ENCODE results near the gene MAPK4. TPM values are rescaled to one million over a fixed set of nuclear protein-coding genes. Genes with fewer than 3 reads are reported as not detected.
"Not testable (repeated sequence)": the region's sequence is repeated elsewhere in the genome, so short reads cannot be mapped to it uniquely, and the experiment has no call there.

The MAPK4 gene
- total RNA-seq, 1 experiment from 2014 or later: not detected

DNA sequence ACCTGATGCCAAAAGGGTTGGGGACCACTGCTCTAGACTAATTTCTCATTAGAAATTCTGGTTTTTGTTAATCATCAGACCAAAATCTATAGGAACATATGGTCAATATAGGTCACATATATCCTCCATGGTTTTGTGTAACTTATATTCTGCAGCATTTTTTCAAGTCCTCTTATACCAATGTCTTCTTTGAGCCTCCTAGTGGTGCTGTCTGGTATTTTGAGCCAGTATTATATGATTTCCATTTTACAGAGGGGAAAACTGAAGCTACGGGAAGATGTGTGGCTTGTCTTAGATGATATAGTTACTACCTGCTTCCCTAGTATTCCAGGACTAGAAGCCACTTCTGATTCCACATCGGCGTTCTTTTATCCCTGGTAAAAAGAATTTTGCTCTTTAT is 13.8 kb downstream of the MAPK4 start:
- DNase-seq (ENCODE audit: low read depth): no peak

DNA sequence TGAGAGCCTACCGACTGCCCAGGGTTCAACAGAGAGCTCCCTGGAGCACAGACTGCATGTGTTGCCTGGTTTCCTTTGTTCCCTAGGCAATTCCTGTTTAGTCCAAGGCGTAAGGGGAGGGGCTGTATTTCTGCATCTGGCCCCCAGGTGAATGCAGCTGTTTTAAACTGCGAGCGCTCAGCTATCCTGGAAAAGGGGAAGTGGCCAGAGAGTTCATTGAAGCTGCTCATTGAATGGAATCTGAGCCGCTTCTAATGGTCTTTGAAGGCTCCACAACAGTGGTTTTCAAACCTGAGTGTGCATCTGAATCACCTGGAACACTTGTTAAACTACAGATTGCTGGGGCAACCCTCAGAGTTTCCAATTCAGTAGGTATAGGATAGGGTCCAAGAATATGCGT is 18.1 kb downstream of the MAPK4 start:
- DNase-seq (ENCODE audit: low read depth): no peak

DNA sequence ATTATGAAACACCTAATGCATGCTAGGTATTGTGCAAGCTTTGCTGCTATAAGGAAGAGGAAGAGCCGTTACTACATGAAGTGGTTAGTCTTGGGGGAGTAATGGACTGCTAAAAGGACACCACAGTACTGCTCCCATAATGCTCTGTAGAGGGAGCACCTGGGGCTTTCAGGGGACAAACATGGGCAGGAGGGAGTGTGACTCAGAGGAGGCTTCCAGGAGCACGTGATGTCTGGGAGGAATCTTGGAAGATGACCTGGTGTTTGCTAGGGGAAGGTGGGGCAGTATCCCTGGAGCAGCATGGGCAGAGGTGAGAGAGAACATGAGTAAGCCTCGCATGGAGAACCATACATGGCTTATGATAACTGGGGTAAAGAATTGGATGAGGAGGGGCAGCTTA is 18.8 kb downstream of the MAPK4 start:
- DNase-seq (ENCODE audit: low read depth): peak; percentile 2

DNA sequence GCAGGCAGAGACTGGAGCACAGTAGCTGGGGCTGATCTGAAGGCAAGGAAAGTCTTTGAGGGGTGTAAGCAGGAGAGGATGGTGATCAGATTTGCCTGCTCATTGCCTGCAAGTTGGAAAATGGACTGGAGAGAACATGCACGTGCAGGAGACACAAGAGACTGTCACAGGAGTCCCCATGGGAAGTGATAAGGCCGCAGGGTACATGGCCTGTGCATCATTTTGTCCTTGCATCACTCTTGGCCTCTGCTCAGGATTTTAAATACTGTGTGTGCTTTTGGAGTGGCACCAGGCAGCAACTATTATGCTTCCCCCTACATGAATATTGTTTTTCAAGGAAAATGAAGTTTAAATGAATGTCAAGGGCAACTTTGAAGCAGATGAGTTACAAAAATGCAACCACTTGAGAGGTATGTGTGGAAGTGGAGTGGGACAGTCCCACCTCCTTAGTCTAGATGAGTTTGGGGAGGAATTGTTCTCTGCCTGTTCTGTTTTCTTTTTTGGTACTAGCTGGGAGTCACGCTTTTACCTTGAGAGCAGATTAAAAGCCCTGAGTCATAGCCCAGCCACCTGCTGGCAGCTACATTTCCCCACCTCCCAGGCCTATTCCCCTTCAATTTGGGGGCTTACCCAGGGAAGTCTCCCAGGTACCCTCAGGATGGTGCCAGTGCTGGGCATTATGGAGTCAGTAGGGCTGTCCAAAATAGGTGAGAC is 19.3 kb downstream of the MAPK4 start:
- no peak for DNase-seq (ENCODE audit: low read depth)

DNA sequence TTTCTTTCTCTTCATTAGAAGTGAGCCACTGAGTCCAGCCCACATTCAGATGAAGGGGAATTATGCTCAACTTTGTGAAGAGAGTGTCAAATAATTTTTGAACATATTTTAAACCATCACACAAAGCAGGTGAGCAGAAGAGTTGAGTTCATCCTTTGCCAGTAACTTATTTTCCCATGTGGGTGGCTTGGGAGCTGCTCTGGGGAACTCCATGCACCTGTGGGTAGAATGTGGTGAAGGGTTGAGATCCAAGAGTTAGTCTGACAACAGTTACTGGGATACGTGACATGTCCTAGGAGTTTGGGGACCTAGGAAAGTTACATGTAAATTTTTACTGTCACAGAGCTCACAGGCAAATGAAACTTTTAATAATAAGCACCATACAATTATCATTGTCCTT is 21.6 kb downstream of the MAPK4 start:
- DNase-seq (ENCODE audit: low read depth): no peak

DNA sequence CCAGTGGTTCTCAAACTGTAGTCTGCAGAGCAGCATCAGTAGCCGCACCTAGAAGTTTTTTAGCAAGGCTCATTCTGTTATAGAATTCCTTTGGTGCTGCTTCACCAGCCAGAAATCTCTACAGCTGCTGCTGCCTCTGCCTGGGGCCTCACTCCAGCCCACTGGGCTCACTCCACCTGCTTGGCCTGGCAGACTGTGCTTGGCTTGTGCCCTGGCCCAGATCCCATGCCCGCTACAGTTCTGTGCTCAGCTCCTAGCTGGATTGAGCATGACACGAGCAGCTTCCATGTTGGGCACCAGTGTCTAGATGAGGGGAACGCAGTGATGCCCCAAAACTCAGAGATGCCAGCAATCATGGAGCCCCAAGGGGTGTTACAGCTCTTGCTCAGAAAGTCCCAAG is 22.6 kb downstream of the MAPK4 start:
- DNase-seq (ENCODE audit: low read depth): no peak

DNA sequence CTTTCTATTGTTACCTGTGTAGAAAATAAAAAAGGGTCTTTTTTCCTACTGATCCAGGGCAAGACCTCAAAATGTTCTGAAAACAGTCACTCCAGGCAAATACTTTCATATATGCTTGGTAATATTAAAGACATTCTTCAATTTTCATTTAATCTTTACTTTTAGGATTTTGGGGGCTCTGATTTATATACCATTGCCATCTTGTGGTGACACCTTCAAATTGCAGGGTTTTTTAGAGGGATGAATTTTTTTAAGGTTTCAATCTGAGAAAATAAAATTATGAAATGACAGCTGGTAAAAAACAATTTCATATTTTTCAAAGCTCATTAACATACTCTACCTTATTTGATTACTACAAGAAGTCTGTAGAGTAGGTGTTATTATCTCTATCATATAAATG is 26.8 kb downstream of the MAPK4 start:
- no peak for DNase-seq (ENCODE audit: low read depth)

DNA sequence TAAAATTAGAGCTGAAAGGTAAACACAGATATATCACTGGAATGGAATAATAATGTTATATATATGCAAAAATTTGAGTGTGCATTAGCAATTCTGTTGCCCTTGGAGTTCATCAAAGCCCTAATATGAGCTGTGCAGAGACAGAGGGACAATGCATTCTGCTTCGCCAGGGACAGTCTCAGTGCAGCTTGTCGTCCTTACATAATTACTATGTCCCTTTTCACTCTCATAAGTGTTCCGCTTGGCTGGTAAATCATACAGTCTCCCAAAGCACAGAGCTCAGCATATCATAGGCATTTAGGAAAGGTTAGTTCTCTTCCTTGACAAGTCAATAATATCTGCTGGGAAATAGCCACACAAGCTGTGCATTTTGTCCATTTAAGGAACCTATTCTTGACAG is 30.7 kb downstream of the MAPK4 start:
- no peak for DNase-seq (ENCODE audit: low read depth)

DNA sequence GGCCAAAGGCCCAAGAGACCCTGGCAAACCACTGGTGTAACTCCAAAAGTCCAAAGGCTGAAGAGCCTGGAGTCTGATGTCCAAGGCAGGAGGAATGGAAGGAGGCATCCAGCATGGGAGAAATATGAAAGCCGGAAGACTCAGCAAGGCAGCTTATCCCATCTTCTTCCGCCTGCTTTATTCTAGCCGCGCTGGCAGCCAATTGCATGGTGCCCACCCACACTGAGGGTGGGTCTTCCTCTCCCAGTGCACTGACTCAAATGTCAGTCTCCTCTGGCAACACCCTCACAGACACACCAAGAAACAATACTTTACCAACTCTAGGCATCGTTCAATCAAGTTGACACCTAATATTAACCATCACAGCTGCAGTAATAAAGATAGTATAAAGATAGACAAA is 34.1 kb downstream of the MAPK4 start:
- DNase-seq (ENCODE audit: low read depth): no peak

DNA sequence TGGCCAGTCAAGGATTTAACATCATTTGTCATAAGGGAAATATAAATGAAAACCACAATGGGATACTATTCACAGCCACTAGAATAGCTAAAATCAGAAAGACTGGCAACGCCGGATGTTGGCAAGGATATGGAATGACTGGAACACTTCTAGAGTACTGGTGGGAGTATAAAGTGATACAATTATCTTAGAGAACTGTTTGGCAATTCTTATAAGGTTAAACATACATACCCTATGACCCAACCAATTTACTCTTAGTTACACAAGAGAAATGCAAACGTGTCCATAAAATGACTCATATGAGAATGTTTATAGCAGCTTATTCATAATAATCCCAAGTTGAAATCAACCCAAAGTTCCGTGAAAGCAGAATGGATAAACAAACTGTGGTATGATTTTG is 35.1 kb downstream of the MAPK4 start:
- no peak for DNase-seq (ENCODE audit: low read depth)

DNA sequence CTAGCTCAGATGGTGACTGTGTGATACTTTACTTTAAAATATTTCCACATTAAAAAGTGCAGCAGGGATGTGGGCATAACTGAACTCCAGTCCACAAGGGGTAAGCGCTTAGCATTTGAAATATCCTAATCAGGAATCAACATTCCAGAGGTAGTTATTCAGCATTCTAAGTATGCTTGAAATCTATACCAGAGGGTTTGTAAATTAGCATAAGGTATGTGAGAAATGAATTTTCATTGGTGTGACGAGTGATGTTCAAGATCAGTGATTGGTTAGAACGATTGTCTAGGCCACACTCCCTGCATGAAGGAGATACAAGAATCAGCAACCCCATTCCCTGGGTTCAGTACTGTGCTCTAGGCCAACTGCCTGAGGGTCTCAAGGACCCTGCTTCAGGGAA is 42.6 kb downstream of the MAPK4 start:
- DNase-seq (ENCODE audit: low read depth): no peak

DNA sequence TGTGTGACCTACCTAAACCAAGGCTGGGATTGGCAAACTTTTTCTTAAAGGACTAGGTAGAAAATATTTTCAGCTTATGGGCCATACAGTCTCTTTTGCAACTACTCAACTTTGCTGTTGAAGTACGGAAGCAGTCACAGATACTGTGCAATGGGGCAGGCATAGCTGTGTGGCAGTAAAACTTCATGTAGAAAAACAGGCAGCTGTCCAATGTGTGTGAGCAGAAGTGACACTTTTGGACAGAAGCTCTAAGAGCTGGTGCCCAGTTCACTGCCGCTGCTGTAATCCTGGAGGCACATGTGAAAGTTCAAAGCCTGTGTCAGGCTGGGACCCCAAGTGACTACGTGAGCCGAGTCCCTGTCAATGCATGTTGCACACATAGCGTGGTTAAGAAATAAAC is 46.7 kb downstream of the MAPK4 start:
- DNase-seq (ENCODE audit: low read depth): no peak

DNA sequence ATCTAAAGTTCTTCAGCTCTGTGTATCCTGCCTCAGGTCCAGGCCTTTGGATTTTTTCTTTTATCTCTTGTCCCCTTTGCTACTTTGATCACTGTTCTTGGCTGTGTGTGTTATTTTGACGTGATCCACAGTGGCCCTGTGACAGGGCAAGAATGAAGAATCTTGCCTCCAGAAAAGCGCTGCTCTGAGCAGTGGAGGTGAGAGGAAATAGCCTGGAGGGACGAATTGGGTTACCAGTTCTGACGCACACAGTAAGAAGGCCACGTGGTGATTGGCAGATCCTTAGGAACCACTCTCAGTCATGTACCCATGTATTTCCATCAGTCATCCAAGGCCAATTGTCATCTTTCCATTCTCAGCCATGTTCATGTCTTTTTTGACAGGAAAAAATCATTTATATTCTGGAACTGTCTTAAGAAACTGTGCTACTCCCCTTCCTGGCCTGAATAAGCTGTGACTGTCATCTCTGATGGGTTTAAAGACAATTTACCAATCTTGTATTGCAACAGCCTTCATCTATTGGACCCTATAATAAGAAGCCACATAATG is 47.6 kb downstream of the MAPK4 start:
- DNase-seq (ENCODE audit: low read depth): no peak

DNA sequence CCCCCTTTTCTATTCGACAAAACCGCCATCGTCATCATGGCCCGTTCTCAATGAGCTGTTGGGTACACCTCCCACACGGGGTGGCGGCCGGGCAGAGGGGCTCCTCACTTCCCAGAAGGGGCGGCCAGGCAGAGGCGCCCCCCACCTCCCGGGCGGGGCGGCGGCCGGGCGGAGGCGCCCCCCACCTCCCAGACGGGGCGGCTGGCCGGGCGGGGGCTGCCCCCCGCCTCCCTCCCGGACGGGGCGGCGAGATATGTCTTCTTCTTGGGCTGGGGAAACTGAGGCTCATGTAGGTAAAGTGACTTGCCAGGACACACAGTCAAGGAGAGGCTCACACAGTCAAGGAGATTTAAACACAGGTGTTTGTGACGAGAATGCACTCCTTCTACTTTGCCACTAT is 49.3 kb downstream of the MAPK4 start:
- DNase-seq (ENCODE audit: low read depth): not testable (repeated sequence)

DNA sequence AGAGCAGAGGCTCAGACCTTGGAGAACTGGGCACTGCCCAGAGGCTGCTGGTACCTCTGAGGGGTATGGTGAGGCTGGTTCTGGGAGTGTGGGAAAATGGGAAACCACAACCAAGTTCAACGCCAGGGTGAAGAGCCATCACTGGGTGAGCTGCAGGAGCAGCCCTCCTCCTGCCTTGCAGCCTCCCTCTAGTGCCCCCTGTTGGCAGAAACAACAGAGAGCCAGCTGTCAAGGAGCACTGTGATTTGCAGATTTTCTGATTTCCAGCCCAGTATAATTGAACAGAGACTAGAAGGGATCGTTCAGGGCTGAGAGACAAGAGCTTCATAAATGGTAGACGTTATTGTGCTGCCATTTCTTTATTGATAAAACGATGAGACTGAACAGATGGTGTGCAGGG is 50.5 kb downstream of the MAPK4 start:
- no peak for DNase-seq (ENCODE audit: low read depth)

DNA sequence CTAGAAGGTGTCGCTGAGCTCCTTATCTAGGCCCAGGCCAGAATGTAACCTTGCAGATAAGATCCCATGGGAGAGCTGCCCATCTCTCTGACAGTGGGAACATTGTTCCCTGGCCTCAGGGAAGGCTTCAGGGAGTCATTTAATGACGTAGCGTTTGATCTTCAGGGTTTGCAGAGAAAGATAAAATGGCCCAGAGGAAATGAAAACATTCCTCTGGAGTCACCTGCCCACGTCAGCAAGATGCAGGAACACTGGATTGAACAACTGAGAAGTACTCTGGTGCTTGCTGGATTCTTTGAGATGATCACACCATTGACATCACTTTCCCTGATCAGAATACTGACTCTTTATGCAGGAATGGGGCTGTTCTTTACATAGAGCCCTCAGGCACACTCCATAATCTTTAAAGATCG is 51.6 kb downstream of the MAPK4 start:
- no peak for DNase-seq (ENCODE audit: low read depth)

DNA sequence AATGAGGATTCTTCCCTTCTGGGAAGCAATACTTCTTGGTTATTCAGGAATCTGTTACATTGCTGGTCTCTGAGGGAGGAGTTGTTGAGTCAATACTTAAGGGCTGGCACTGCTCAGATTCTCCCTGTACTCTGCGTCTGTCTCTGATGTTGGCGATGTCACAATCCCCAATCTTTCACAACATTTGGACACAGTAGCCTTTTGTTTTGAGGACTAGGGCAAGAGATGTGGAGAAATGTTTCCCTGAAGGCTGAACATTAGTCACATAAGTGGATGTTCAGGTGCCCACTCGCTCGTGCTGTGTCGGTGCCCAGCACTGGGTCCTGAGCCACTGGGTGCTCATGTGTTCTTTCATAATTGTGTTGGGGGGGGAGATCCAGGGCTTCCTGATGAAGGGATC is 55.0 kb downstream of the MAPK4 start:
- peak; percentile 3 for DNase-seq (ENCODE audit: low read depth)

DNA sequence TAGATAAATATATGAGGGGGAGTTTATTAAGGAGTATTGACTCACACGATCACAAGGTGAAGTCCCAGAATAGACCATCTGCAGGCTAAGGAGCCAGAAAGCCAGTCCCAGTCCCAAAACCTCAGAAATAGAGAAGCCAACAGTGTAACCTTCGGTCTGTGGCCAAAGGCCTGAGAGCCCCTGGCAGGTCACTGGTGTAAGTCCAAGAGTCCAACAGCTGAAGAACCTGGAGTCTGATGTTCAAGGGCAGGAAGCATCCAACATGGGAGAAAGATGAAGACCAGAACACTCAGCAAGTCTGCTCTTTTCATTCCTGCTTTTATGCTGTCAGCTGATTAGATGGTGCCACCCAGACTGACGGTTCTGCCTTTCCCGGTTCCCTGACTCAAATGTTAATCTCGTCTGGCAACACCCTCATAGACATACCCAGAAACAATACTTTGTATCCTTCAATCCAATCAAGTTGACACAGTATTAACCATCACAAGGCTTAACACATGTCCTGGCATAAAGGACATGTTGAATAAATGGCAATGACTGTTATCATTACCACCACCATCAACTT is 56.7 kb downstream of the MAPK4 start:
- DNase-seq (ENCODE audit: low read depth): no peak

DNA sequence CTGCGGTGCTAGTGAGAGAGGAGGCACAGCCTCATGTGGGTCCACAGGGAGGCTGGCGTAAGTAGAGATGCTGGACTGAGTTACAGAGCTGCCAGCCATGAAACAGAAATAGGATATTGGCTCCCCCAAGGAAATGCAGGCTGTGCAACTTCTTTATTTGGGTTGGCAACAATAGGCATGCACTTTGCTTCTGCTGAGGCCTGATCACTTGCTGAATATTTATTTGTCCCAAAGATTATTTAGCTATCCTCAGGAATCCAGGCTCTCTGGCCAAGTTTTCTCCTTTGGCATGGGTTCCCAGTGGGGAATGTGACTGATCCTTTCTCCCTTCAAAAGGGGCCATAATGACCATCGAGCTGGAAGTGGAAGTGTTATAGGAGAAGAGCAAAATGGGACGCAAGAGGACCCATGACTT is 60.0 kb downstream of the MAPK4 start:
- DNase-seq (ENCODE audit: low read depth): no peak

DNA sequence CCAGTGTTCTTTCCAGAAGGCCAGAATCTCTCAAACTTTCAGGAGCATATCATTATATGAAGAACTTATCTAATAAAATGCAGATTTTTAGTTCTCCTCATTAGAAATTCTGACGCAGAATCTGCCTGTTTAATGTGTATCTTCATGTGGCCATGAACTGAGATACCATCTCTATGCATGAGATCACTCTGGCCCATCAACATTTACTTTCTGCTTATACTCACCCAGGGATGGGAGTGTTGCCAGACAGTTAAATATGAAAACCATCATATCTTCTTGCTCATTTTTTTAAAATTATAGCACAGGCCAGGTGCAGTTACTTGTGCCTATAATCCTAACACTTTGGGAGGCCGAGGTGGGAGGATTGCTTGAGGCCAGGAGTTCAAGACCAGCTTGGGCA is 60.4 kb downstream of the MAPK4 start:
- DNase-seq (ENCODE audit: low read depth): no peak

DNA sequence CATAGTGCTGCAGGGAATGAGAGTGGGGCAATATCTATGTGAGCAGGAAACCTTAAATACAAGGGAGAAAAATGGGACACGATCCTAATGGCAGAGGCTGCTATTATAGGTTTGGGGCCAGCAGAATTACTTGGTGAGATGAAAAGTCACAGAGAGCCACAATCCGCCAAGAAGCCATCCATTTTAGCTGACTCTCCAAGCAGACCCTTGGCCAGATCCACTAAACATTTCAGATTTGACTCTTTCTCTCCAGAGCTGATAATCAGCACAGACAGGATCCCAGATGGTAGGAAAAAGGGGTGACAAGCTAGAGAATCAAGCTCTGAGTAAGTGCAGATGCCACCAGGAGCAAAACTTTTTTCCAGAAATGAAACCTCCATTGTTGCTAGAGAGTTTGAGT is 61.5 kb downstream of the MAPK4 start:
- DNase-seq (ENCODE audit: low read depth): no peak

DNA sequence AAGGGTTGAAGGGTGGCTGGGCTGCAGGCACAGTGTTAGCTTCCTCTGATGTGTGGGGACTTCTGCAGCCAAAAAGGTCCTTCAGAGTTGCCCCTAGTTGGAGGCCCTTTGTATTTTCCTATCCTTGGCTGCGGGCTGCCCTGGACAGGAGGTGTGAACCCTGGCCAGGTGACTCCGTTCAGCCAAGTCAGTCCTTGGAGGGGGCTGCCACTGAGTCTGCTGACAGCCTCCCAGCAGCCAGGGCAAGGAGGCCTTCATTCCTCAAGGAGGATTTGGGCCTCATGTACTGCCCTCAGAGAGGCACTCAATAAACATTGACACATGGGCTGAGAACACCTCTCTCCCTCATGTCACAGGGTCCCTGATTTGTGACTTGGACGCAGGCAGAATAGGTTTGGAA is 62.4 kb downstream of the MAPK4 start:
- DNase-seq (ENCODE audit: low read depth): no peak

DNA sequence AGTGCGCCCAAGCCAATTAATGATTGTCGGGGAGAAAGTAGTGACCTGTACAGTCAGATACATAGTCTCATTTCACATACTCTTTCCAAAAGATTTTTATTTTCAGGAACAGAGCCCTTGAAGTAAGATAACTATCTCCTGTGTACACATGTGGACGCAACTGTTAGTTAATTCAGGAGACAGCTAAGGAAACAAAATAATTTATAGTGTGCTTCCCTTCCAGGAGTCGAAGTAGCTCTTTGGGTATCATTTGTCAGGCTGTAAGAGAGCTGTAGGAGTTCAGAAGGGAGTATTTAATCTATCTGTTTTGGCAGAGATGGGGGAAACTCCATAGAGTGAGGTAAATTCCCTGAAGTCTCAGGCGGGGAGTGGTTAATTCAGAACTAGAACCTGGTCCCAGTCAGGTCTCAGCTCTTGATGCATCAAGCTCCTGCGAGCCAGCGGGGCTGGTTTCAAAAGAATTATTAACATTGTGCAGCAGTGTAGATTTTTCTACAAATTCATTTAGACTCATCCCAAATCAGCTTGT is 63.0 kb downstream of the MAPK4 start:
- DNase-seq (ENCODE audit: low read depth): no peak
